Naive thymus-derived CD8-positive, alpha-beta T cell (primary cell): ENCODE measurements around the gene SASH1. TPM values are rescaled to one million over a fixed set of nuclear protein-coding genes. Genes with fewer than 3 reads are reported as not detected.

ENCODE experiments used
- ATAC-seq, 2 donors: fragments of 150-1000 bp; cut with Tn5 transposase in 1 of 2; sonication (Bioruptor Pico), chemical (Tn5 transposase) in 1 of 2; 1 replicate in 1 of 2; 2 replicates in 1 of 2; pipeline ENCODE4 v1.10.0; 2021; ENCODE audit warnings: mild to moderate bottlenecking in 2 of 2, moderate library complexity in 2 of 2
- POLR2A ChIA-PET: fragments of 350-600 bp; sonication (Branson Sonifier 250); formaldehyde crosslinking; loops from one replicate; lab custom pipeline; 2021; ENCODE audit warnings: antibody characterized with exemption; lab: Charles Lee
- DNase-seq, 10 donors: peaks; one replicate each; pipeline versions ENCODE4 v3.0.0 to v3.0.0-alpha.2; 2020 to 2022
- H3K27ac Mint-ChIP-seq, 10 donors: one replicate each; pipeline ENCODE4 v1.8.0; 2020 to 2022; ENCODE audit warnings: mild to moderate bottlenecking in 10 of 10, mixed read lengths in 10 of 10, moderate library complexity in 4 of 10, inconsistent platforms in 1 of 10
- H3K27me3 Mint-ChIP-seq, 5 donors: one replicate each; pipeline ENCODE4 v1.8.0; 2021 to 2022; ENCODE audit warnings: mixed read lengths in 5 of 5
- H3K36me3 Mint-ChIP-seq, 3 donors: one replicate each; pipeline ENCODE4 v1.8.0; 2020 to 2022; ENCODE audit warnings: mixed read lengths in 3 of 3, mild to moderate bottlenecking in 2 of 3, inconsistent platforms in 1 of 3
- H3K4me1 Mint-ChIP-seq, 4 donors: one replicate each; pipeline ENCODE4 v1.8.0; 2021 to 2022; ENCODE audit warnings: mixed read lengths in 4 of 4
- H3K4me3 Mint-ChIP-seq, 10 donors: one replicate each; pipeline ENCODE4 v1.8.0; 2020 to 2022; ENCODE audit warnings: mild to moderate bottlenecking in 10 of 10, mixed read lengths in 10 of 10, moderate library complexity in 6 of 10, inconsistent platforms in 1 of 10
- H3K9me3 Mint-ChIP-seq, 9 donors: one replicate each; pipeline ENCODE4 v1.8.0; 2020 to 2022; ENCODE audit warnings: mixed read lengths in 9 of 9, mild to moderate bottlenecking in 3 of 9, inconsistent platforms in 1 of 9, moderate library complexity in 1 of 9
- polyA plus RNA-seq, 3 donors: library from polyadenylated mRNA; unstranded; fragments of 300-500 nt; fragmentation: Illumina TruSeq; gene quantifications; one replicate each; pipeline ENCODE4 v1.2.3, GENCODE V29; 2021
- total RNA-seq, 8 experiments: library from RNA in 2 of 8; stranded (reverse) in 2 of 8; gene quantifications; one replicate each; pipeline ENCODE4 v1.2.3 and lab custom pipeline; 2021 to 2026

SASH1 gene
- total and polyA plus RNA-seq, 5 experiments from 2014 or later = not detected

GRCh38 chr6:148599967-148600426 lies 257.4 kb downstream of the SASH1 start:
- H3K27me3 Mint-ChIP-seq = peaks cover 0 to 11% (median 7%) of the 10 kb centered on the region in 5 donors
- H3K9me3 Mint-ChIP-seq = peaks cover 7 to 29% (median 11%) of the 10 kb centered on the region in 9 donors
- ATAC-seq (no peak), DNase-seq (no peak)
- H3K27ac Mint-ChIP-seq = no peak overlapping the region
- H3K4me1 Mint-ChIP-seq = no peaks in the 10 kb centered on the region
- H3K4me3 Mint-ChIP-seq = no peak overlapping the region
- POLR2A ChIA-PET = no interaction called here
- H3K36me3 Mint-ChIP-seq = peaks cover 0 to 5% (median 0%) of the 10 kb centered on the region in 3 donors
